GM21526 (cell line): Measurements from ENCODE around the gene TFCP2.
"Not testable (repeated sequence)": the region's sequence is repeated elsewhere in the genome, so short reads cannot be mapped to it uniquely, and the experiment has no call there.

Experiments used
- ATAC-seq: cut with Tn5 transposase; IDR thresholded peaks from one replicate; pipeline ENCODE4 v1.9.1; 2021; ENCODE audit warnings: moderate library complexity; ENCODE audit not compliant: unreplicated experiment, low FRiP score

The TFCP2 gene

DNA sequence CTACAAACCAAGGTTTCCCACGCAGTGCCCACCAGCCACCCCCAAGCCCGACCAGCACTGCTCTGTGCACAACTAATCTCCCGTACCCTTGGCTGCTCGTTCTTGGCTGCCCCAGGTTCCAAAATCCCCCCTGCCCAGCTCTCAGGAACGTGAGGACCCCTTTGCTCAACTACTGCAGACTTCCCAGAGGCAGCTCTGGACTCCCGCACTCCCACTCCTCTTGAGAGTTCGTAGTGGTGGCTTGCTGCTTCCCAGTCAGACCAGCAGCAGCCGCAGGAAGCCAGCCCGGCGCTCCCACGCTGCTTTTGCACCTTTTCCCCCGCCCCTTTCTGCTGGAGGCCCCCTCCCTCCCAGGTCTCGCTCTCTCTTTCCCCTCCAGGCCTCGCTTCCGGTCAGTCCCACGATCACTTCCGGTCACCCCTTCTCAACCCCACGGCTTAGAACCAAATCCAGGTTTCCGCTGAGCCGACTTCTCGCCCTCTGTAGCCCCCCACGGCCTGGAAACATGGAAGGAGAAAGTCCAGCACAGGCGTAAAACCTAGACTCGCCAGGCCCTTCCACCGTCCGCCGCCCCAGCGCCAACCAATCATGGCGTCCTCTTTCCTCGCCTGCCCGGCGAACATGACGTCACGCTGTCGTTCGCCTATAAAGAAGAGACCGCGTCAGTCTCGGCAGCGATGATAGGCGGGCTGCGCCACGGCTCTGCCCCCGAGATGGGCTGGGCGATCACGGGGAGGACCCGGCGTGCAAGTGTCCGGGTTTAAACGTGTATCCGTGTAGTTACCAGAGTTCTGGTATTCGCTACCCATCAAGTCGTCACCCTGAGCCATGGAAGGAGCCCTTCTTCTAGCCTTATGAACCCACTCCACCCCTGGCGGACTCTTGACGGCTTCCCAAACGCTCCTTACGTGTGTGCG lies at the start of gene TFCP2:
TFCP2 (minus strand) TSS at position 621 of the 917 bp plus-strand sequence. CDS start 713 bp downstream, outside the sequence.
- ATAC-seq = peak; percentile 88

DNA sequence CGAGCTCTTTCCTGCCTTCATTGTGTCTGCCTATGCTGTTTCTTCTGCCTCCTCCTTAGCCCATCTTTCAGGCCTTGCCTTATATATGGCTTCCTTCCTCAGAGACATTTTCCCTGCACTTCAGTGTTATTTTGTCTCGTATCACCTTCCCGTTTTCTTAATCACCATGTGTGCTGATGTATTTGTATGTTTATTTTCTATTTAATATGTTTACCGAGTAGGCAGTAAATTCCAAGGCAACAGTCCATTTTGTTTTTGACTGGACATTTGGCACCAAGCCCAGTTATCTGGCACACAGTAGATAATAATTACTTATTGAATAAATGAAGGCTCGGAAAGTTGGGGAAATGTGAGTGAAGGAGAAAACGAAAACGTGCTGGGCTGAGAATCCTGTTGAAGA lies 49.5 kb upstream of the TFCP2 start:
- no peak for ATAC-seq

DNA sequence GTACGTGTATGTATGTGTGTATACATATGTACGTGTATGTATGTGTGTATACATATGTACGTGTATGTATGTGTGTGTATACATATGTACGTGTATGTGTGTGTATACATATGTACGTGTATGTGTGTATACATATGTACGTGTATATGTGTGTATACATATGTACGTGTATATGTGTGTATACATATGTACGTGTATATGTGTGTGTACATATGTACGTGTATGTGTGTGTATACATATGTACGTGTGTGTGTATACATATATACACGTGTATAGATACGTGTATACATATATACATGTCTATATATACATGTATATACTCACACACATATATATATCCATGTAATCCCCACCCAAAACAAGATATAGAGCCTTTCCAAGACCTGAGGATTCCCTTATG lies 46.9 kb upstream of the TFCP2 start:
- not testable (repeated sequence) for ATAC-seq

DNA sequence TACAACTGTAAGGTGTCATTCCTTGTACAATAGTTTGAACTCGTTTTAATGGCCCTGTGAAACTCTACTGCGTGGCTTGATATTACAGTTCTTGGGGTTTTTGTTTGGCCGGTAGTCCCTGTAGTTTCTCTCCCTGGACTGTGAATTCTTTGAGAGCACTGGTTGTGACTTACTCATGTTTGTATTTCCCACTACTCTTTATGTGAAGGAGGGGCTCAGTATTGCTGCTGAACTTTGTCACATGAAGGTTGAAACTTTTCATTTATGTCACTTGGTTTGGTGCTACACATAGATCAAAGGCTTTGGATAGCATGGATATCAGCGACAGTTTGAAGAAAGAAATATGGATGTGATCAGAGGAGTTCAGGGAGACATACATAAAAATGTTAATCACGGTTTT lies 46.4 kb upstream of the TFCP2 start:
- no peak for ATAC-seq

DNA sequence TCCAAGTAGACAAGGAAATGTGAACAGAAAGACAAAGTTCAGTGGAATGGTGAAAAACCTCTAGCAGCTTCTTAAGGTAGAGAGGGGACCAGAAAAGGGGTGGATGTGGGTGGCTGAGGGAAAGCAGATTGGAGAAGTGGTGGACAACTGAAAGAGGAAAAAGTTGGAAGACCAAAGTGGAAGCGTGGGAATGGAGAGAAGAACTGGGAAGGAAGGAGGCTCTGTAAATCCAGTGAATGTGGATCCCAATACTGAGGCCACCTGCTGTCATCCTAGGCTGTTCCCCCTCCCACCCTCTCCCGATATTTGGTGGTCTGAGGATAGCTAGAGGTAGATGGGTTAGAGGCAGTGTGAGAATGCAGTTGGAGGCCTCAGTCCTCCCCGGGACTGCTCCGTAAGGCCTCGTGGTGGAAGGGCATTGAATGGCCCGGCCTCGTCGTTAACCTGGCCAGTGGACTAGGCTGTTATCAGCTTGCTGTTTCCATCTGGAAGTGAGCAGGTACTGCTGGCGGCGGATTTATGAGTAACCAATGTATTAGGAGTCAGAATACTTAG lies 45.7 kb upstream of the TFCP2 start:
- ATAC-seq = no peak

- ATAC-seq = no peak
These were observed 45.2 kb upstream of the TFCP2 start, which contains the start of gene POU6F1 for GRCh38 chr12:51217968-51218606. TSS of gene POU6F1 (minus strand) at chr12:51218062. CDS start at chr12:51206836, 11,226 bp downstream.

DNA sequence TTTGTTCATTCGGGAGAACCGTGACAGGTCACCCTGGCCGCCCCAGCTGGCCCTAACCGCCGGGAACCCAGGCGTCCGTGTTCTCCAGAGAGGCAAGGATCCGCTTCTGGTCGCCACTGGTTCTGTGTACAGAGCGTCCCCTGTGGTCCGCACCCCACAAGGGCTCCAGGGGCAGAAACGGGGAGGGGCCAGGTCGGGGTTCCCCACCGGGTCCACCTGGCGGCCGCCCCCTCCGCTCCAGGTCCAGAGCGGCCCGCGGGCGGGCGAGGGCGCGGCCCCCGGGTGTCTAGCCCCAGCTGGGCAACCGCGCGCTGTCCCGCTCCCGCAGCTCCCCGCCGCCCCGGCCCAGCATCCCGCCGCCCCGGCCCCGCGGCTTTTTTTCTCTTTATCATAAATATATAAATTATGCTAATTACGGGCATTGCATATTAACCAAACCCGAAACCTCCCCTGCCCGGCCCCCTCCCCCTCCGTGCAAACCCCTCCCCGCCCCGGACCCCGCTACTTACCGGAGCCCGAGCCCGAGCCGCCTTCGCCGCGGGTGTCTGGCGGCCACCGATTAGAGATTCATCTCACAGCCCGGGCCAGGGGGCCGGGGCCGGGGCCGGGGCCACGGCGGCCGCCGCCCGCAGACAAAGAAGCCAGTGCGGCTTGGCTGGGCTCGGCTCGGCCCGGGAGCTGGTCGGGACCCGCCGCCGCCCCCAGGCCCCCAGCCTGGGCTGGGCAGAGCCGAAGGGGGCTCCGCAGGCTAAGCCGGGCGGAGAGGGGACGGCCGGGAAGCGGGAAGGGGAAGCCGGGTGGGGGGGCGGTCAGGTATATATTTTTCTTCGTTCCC lies 44.4 kb upstream of the TFCP2 start:
- ATAC-seq = no peak

- ATAC-seq = no peak
These were observed 43.7 kb upstream of the TFCP2 start for GRCh38 chr12:51216642-51217041.

- ATAC-seq = no peak
These were observed 42.0 kb upstream of the TFCP2 start for GRCh38 chr12:51214895-51215294.

- no peak for ATAC-seq
These were observed 37.9 kb upstream of the TFCP2 start for GRCh38 chr12:51210690-51211395.

- no peak for ATAC-seq
These were observed 36.3 kb upstream of the TFCP2 start for GRCh38 chr12:51209259-51209658.

DNA sequence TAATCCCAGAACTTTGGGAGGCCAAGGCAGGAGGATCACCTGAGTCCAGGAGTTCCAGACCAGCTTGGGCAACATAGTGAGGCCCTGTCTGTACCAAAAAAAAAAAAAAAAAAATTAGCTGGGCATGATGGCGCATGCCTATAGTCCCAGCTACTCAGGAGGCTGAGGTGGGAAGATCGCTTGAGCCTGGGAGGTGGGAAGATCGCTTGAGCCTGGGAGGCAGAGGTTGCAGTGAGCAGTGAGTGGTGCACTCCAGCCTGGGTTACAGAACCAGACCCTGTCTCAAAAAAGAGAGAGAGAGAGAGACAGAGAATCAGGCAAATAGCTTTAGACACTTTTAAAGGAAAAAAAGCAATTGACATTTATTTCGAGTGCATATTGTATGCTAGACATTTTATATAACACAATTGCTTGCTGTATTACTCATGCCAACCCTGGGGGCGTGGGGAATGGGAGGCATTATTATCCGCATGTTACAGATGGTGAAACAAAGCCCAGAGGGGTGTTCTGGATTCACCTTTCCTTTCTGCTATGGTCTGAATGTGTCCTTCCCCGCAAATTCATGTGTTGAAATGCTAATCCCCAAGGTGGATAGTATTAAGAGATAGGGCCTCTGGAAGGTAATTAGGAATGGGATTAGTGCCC lies 35.2 kb upstream of the TFCP2 start:
- no peak for ATAC-seq

GRCh38 chr12:51205350-51205749 lies 32.4 kb upstream of the TFCP2 start:
- no peak for ATAC-seq

DNA sequence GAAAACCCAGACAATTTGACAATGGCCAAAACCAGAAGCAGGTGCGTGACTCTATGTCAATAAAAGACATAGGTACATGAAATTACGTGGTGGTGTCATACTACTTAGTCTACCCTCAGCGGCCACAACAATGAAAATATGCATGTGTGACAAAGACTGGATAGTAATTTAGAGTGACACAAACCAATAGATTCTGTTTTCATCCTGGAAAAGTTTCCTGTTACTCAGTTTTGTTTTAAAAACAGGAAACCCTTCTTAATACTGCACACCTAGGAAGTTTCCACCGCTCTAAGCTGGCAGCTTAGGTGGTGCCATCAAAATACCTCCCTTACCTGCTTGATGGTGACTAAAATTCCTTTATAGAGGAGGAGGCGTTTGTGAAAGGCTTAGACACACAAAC lies 29.8 kb upstream of the TFCP2 start:
- no peak for ATAC-seq

GRCh38 chr12:51200806-51201205 lies 27.9 kb upstream of the TFCP2 start:
- ATAC-seq = no peak

DNA sequence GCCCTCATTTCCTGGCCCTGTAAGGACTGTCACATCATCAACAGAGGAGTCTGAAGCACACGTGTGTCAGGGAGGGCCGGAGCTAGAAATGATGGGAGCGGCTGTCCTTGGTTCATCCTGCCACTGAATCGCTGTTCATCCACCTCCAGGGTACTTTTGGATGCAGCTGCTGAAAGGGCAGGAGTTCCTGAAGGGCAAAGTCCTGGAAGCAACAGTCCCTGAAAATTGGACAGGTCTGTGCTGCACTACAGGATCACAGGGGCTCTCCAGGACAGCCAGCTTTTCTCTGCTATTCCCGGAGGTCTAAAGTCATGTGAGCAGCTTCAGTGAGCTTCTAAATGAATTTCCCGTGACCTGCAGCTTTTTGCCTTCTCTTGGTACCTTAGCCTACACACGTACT lies 27.2 kb upstream of the TFCP2 start:
- no peak for ATAC-seq

DNA sequence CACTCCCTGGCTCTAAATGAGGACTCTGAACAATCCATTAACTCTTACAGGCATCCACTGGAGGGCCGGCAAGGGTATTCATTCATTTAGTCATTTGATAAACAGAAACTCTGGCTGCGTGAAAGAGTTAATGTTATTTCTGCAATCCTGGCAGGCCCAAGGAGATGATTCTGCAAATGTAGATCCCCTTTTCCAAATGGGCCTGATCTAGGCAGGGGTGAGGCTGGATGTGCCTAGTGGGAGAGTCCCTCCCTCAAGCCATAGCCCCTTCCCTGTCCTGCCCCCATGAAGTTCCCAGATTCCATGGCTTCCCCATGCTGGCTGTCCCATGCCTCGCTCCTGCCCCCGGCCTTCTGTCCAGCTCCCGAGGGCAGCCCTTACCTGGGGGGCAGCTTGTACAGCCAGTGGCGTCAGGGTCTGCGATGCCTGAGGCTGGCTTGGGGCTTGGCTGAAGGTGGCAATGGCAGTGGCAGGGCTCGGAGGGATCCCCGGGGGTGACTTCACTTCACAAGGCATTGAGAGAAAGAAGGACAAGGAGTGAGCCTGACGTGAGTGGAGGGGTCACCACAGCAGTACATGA lies 26.5 kb upstream of the TFCP2 start:
- ATAC-seq = no peak

GRCh38 chr12:51198568-51199365 lies 25.8 kb upstream of the TFCP2 start:
- ATAC-seq = no peak
